ENCODE measurements around the gene SHC2.

The SHC2 gene

DNA sequence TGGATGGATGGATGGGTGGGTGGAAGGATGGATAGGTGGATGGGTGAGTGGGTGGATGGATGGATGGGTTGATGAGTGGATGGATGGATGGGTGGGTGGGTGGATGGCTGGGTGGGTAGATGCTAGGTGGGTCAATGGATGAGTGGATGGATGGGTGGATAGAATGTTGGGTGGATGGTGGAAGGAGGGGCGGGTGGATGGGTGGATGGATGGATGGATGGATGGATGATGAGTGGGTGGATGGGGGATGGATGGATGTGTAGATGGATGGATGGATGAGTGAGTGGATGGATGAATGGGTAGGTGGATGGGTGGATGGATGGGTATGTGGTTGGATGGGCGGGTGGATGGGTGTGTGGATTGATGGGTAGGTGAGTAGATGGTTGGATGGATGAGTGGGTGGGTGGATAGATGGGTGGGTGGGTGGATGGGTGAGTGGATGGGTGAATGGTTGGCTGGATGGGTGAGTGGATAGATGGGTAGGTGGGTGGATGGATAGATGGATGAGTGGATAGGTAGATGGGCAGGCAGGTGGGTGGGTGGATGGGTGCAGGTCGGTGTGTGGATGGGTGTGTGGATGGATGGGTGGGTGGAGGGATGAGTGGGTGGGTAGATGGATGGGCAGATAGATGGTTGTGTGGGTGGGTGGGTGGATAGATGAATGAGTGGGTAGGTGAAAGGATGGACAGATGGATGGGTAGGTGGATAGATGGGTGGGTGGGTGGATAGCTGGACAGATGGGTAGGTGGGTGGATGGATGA lies 4.4 kb upstream of the SHC2 start:
- TF ChIP-seq, protein P1, sequence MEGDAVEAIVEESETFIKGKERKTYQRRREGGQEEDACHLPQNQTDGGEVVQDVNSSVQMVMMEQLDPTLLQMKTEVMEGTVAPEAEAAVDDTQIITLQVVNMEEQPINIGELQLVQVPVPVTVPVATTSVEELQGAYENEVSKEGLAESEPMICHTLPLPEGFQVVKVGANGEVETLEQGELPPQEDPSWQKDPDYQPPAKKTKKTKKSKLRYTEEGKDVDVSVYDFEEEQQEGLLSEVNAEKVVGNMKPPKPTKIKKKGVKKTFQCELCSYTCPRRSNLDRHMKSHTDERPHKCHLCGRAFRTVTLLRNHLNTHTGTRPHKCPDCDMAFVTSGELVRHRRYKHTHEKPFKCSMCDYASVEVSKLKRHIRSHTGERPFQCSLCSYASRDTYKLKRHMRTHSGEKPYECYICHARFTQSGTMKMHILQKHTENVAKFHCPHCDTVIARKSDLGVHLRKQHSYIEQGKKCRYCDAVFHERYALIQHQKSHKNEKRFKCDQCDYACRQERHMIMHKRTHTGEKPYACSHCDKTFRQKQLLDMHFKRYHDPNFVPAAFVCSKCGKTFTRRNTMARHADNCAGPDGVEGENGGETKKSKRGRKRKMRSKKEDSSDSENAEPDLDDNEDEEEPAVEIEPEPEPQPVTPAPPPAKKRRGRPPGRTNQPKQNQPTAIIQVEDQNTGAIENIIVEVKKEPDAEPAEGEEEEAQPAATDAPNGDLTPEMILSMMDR (IDR thresholded peaks at IDR 0.05; ENCODE audit: borderline replicate concordance, insufficient read depth, low read depth, low read length), result no peak
- H3K4me3 ChIP-seq (ENCODE audit: low read depth, low read length), result no peak overlapping the region

DNA sequence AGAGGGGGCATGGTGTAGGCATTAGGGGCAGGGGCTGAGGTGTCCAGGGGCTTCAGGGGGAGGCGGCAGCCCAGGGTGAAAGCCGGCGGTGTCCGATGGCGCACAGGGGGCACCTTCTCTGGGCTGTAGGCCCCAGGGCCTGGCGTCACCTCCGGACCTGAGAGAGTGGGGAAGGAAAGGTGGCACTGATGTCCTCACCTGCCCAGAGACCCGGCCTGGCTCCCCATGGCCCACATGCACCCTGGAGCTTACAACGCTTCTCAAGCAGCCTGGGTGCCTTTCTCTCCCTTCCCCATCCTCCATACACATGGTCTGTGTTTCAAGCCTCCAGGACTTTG lies 3.3 kb upstream of the SHC2 start:
- TF ChIP-seq, protein P1 (IDR thresholded peaks at IDR 0.05; ENCODE audit: borderline replicate concordance, insufficient read depth, low read depth, low read length), result no peak
- H3K4me3 ChIP-seq (ENCODE audit: low read depth, low read length), result no peak overlapping the region

DNA sequence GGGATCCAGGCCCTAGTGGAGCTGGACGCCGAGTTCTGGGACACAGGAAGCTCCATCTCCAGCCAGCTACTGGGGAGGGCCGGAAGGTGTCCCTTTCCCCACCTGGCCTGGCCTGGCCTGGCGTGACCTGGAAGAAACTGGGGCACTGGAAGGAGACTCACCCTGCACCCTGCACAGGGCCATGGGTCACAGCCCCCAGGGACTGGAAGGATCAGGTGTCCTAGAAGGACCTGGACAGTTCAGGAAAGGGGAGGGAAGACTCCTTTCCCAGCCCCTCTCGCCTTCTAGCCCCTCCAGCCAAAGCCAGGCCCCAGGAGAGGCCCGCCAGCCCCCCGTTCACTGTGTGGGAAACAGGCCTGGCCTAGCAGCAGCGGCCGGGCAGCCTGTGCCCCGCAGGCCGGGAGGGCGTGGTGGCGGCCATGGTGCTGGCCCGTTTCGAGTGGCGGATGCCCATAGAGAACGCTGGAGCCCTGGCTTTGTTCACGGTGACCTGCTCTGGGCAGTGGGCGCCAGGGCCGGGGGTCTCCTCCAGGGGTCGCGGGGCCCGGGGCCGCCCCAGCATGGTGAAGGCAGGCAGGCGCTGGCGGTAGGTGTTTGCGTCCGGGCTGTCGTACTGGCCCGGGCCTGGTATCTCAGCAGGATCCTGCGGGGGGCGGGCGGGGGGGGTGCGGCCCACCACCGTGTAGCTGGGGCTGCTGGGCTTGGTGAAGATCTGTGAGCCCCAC lies 2.8 kb upstream of the SHC2 start:
- no peak overlapping the region for H3K4me3 ChIP-seq (ENCODE audit: low read depth, low read length)
- TF ChIP-seq, protein P1 (IDR thresholded peaks at IDR 0.05; ENCODE audit: borderline replicate concordance, insufficient read depth, low read depth, low read length), result no peak

DNA sequence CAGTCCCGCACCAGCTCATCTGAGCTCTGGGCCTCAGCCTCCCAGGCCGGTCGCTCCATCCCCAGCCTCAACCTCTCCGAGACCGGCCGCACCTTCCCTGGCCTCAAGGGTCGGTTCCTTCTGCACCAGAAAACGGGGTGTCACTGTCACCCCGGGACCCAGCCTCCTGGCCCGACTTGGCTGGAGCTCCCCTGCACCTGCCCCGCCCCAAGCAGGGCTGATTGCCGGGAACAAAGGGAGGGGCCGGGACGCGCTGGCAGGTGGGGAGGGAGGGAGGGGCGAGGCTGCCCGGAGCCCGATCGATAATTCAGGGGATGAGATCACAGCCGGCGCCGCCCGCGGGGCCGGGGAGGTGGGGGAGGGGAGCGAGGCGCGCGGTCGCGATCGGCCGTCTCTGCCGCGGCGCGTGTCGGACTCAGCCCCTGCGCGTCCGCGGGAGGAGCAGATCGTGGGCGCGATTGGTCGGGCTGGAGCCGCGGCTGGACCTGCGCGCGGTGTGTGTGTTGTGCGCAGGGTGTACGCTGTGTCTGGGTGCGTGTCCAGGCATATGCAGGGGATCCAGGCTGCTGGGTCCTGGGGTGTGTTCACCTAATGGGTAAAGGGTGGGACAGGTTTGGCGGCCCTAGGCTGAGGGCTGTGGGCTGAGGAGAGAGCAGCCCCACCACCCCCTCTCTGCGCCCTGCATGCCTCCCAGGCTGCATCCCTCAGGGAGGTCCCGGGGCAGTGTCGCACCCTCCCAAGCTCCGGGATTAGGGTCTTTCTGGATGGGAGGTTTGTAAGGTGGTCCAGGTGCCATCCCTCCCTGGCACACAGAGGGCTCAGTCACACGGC lies 1.1 kb upstream of the SHC2 start:
- no peak overlapping the region for H3K4me3 ChIP-seq (ENCODE audit: low read depth, low read length)
- TF ChIP-seq, protein P1 (IDR thresholded peaks at IDR 0.05; ENCODE audit: borderline replicate concordance, insufficient read depth, low read depth, low read length), result no peak

DNA sequence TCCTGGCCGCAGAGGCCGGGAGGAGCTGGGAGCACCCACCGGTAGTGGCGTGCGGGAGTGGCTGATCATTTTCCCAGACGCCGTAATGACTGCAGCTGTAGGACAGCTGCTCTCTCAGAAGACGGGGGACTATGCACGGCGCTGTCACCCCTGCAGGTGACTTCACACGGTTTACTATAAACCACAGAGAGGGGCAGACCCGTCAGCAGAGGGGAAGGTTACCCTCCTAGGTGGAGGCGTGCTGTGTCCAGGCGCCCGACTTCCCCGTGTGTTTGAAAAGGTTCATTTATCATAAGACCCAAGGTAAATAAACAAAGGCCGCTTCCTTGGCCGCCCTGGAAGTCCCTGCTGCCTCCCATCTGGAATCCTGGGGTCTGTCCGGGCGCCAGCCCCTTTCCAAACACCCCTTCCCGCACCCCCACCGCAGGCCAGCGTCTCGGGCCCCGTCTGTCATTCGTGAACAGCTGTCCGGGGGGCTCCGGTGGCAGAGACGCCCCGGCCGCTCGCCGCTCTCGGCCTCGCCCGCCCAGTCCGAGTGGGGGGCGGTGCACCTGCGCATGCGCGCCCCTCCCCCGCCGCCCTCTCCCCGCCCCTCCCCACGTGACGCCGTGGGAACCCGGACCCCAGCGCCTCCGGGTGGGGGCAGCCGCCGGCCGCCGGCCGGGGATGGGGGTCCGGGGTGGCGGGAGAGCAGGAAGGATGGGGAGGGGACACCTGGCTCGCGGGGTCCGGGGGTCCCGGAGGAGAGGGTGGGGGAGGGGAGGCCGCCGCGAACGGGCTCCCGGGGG lies 915 bp downstream of the SHC2 start:
- TF ChIP-seq, protein P1 (IDR thresholded peaks at IDR 0.05; ENCODE audit: borderline replicate concordance, insufficient read depth, low read depth, low read length), result no peak
- H3K4me3 ChIP-seq (ENCODE audit: low read depth, low read length), result no peak overlapping the region

DNA sequence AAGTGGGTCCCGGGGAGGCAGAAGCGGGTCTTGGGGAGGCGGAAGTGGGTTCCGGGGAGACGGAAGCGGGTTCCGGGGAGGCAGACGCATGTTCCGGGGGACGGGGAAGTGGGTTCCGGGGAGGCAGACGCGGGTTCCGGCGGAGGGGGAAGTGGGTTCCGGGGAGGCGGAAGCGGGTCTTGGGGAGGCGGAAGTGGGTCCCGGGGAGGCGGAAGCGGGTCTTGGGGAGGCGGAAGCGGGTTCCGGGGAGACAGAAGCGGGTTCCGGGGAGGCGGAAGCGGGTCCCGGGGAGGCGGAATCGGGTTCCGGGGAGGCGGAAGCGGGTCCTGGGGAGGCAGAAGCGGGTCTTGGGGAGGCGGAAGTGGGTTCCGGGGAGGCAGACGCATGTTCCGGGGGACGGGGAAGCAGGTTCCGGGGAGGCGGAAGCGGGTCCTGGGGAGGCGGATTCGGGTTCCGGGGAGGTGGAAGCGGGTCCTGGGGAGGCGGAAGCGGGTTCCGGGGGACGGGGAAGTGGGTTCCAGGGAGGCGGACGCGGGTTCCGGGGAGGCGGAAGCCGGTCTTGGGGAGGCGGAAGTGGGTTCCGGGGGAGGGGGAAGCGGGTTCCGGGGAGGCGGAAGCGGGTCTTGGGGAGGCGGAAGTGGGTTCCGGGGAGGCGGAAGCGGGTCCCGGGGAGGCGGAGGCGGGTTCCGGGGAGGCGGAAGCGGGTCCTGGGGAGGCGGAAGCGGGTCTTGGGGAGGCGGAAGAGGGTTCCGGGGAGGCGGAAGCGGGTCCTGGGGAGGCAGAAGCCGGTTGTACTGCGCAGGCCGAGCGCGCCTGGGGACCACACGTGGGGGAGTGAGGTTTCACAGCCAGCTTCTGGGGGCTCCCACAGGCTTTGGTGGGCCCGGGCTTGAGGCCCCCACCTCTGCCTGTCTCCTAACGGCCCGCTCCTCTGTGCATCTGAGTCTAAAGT lies 2.5 kb downstream of the SHC2 start:
- H3K4me3 ChIP-seq (ENCODE audit: low read depth, low read length), result no peak overlapping the region
- TF ChIP-seq, protein P1 (IDR thresholded peaks at IDR 0.05; ENCODE audit: borderline replicate concordance, insufficient read depth, low read depth, low read length), result no peak

Measured in GM12875 (cell line).